ENCODE data around the gene EPHA10.
"Not testable (repeated sequence)": the region's sequence is repeated elsewhere in the genome, so short reads cannot be mapped to it uniquely, and the experiment has no call there.

EPHA10 gene

DNA sequence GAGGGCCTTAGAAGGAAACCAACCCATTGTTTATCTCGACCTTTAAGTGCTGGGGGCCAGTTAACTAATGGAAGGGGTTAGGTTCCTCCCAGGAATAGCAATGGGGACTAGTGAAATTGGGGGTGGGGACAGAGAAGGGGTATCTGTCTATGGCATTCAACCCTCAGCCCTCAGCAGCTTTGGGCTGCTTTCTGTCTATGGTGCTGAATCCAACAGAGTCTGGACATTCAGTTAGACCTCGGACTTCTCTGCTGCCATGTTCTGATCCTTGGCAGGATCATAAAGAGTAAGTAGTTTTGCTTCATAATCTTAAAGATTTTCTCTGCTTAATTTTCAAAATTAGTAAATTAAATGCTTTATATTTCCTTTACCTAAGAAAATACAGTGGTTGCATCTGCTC, 2.6 kb upstream of the EPHA10 start:
- DNase-seq = no peak

GRCh38 chr1:37765916-37766664, 1.2 kb upstream of the EPHA10 start:
- DNase-seq = peak; percentile 30

DNA sequence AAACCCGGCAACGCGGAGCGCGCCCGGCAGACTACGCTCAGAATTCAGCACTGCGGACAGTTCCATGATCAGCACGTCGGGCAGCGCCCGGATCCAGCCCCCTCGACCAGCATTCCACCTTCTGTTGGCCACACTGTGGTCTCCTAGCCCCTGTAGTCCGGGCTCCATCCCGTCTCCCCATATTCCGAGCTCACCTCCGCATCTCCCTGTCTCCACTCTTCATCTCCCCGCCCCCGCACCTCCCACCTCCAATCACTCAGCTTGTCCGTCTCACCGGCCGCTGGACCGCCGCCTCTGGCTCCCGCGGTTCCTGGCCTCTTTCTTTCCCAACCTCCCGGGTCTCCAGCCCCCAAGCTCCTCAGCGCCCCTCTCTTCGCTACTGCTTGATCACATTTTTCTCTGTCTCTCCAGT, 500 bp downstream of the EPHA10 start:
- DNase-seq = peak; percentile 89

DNA sequence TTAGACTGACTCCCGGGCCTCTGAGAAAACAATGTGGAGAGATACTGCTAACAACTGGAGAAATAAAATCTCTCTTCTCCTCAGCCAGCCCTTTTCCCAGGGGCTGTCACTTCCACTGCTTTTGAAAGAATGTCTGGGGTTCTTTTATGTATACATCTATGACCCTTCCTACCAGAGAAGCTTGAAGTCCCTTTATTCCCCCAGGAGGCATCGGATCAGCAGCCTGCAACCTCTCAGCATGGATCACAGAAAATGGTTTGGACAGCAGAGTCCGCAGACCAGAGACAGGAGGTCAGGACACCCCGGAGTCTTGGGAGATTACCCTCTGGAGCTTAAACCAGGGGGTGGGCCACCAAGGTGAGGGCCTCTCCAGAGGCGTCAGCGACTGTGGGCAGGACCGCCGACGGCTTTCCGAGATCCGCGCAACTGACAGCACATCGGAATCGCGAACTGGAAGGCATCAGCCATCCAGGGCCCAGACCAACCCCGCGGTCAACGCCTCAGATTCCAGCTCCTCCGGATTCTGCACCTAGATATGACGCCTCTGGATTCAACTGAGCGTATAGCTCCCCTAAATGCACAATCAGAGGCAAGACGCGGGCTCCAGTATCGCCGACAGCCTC, 1.0 kb downstream of the EPHA10 start:
- peak; percentile 6 for DNase-seq

DNA sequence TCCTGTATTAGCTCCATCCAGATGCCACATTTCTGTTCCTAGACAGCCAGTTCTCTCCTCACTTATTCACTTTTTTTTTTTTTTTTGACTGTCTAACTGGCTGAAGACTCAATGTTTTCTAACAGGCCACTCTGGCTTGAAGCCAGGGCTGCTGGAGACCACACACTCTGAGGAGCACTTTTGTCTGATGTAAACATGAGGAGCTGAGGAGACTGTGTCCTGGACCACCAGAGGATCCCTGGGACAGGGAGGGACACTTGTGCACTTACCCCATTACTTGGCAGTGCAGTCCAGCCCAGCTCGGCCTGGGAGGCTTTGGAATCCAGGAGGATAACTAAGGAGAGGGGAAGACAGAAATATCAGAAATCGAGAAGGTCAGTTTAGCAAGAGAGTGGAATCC, 2.4 kb downstream of the EPHA10 start:
- DNase-seq = no peak

DNA sequence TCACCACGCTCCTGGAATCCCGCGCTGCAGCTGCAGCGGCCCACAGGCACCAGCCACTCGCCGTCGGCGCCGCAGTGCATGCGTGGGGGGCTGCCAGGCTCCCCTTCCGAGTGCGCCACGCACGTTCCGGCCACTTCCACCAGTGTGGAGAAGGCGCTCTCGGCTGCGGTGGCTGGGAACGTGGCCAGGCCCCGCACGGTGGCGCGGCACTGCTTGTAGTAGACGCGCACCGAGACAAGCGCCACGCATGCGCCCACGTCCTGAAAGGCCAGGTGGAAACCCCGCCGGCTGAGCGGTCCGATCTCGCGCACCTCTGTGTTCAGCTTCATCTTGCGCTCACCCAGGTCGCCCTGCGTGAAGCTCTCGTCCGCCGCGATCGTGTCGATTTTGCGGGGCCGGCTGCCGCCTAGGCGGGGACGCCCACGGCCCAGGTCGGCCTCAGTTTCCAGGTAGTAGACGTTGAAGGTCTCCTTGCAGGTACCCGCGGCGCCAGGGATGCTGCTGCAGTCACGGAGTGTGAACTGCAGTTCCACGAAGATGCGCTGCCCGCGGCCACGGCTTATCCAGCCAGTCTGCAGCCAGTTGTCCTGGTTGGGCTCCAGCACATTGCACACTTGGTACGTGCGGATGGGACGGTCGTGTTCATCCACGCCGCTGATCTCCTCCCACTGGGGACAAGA, 3.4 kb downstream of the EPHA10 start:
- no peak for DNase-seq

GRCh38 chr1:37759451-37759850, 5.5 kb downstream of the EPHA10 start:
- no peak for DNase-seq

- DNase-seq = no peak
Observed at GRCh38 chr1:37755951-37756560, 8.9 kb downstream of the EPHA10 start.

- DNase-seq = no peak
Observed at GRCh38 chr1:37755290-37755689, 9.6 kb downstream of the EPHA10 start.

- no peak for DNase-seq
Observed at GRCh38 chr1:37753473-37754321, 11.2 kb downstream of the EPHA10 start.

DNA sequence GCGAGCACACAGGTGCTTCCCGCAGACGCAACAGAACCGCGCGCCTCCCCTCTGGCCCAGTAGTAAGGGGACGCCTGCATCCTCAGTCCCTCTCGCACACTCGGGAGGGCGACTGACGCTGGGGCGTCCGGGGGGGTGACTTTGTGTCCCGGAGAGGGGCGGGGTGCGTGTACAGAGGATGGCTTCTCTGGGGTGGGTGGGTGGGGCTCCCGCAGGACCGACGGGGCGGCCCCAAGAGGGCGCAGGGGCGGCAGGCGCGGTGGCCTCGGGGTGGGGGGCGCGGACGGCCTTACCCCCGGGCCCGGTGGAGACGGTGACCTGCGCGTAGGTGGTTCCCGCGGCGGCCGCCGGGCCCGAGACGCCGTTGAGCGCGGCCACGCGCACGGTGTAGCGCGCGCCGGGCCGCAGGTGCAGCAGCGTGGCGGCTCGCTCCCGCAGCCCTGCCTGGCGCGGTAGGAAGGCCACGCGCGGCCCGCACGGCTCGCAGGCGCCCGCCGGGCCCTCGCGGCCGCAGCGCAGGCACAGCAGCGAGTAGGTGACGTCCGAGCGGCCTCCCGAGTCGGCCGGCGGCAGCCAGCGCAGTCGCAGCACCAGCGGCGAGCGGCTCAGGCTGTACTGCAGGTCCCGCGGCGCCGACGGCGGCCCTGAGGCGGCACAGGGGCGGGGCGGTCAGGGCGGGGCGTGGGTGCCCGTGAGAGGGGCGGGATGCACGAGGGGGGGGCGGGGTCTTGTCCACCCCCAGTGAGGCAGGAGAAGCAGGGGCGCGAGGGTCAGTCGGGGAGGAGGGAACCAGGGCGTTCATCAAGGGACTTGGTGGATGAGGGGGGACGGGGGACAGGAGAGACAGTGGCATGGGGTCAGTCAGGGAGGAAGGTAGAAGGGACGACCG, 12.1 kb downstream of the EPHA10 start:
- peak; percentile 55 for DNase-seq

DNA sequence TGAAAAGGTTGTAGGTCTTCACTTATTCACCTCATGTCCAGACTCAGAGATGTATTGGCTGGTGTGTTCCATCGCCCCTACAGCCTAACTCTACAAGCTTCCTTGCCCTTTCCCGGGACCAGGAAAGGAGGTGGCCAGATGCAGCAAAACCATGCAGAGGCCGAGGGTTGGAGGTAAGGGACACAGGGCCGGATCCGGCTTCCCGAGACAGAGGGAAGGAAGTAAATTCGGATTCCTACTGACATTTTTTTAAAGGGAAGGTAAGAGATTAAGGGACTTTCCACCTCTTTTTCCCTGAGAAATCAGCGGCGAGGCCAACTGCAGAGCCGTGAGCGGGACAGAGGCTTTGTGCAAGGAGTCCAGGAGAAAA, 12.7 kb downstream of the EPHA10 start:
- peak; percentile 27 for DNase-seq

- DNase-seq = no peak
Observed at GRCh38 chr1:37748565-37748964, 16.4 kb downstream of the EPHA10 start.

GRCh38 chr1:37746806-37747205, 18.1 kb downstream of the EPHA10 start:
- DNase-seq = no peak

DNA sequence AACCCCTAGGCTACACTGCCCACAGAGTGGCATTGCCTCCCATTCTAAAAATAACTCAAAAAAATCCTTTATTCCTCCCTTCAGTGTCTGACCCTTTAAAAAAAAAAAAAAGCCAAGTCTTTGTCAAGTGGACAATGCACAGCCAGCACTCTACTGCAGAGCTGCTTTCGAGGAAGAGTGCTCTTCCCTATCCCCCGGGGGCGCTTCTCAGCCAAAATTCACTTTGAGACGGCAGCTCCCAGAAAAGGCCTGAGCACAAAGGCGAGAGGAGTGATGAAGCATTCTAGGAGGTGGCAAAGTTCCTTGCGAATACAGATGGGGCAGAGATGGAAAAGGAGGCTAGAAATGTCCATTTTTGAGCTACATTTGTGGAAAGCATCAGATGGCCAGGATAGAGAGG, 23.3 kb downstream of the EPHA10 start:
- DNase-seq = no peak

DNA sequence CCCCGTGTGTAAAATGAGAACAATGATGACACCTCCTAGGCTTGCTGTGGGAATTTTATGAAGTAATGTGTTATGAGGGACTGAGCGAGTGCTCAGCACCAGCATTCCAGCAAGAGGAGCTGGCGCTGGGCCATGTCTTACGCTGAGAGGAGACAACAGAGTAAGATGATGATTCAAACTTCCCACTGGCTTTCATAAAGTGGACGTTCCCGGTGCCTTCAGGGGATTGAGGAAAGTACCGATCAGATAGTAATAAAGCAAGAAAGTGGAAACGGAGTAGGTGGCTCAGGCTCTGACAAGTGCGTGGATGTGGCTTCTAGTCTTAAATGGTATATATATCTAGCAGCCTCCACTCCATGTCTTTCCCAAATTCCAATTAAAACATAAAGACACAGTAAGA, 23.8 kb downstream of the EPHA10 start:
- DNase-seq = no peak

DNA sequence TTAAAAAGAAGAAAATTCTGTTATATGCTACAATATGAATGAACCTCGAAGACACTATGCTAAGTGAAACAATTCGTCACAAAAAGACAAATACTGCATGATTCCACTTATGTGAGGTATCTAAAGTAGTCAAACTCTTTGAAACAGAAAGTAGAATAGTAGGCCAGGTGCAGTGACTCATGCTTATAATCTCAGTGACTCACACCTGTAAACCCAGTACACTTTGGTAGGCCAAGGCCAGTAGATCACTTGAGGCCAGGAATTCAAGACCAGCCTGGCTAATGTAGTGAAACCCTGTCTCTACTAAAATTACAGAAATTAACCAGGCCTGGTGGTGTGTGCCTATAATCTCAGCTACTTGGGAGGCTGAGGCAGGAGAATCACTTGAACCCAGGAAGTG, 25.7 kb downstream of the EPHA10 start:
- no peak for DNase-seq

DNA sequence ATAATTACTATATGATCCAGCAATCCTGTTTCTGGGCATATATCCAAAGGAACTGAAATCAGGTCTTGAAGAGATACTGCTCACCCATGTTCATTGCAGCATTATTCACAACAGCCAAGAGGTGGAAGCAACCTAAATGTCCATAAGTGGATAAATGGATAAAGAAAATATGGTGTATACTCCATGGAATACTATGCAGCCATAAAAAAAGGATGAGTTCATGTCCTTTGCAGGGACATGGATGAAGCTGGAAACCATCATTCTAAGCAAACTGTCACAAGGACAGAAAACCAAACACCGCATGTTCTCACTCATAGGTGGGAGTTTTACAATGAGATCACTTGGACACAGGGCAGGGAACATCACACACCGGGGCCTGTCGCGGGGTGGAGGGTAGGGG, 26.3 kb downstream of the EPHA10 start:
- DNase-seq = not testable (repeated sequence)

DNA sequence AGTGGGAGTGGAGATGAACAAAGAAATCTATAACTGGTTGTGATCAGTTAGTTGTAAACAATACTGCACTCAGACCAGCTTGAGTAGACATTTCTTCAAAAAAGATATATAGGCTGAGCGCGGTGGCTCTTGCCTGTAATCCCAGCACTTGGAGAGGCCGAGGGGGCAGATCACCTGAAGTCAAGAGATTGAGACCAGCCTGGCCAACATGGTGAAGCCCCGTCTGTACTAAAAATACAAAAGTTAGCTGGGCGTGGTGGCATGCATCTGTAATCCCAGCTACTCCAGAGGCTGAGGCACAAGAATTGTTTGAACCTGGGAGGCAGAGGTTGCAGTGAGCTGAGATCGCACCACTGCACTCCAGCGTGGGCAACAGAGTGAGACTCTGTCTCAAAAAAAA, 26.9 kb downstream of the EPHA10 start:
- DNase-seq = not testable (repeated sequence)

DNA sequence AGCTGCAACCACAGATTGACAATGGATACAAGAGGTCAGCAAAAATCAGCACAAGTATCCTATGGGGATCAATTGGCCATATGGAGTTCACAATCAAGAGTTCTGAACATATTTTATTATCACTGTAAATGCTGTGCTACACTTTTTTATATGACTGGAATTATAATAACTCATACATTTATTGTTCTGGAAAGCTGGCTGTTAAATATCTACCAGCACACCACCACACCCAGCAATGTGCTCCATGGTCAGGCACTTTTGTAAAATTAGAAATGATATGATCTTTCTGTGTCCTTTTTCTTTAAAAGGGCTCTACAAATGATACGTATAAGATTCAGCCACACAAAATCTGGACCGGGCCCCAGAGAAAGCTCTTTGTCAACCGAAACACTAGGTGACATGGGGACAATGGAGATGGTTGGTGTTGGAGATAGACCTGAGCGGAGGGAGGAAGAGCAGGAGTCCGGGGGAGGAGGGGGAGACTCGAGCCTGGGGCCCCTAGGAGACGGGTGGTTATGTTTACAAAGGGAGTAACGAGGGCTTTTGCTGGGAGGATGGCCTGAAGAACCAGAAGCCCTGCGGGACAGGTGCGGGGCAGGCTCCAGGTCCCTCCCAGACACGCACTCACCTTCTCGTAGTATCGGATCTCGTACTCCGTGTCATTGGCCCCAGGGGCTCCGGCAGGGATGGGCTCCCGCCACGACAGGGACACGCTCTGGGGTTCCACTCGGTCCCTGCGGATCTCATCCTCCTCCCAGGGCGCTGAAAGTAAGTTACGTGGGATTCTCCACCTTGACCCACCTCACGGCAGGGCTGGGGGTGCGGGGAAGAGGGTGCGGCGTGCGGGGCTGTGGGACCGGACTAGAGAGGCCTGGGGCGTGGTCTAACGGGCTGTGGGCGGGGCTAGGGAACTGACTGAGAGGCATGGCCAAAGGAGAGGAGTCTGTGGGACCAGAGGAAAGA, 30.0 kb downstream of the EPHA10 start:
- no peak for DNase-seq
